ENCODE data around the gene NMNAT2. TPM values are rescaled to one million over a fixed set of nuclear protein-coding genes. Genes with fewer than 3 reads are reported as not detected.

Gene NMNAT2
- total RNA-seq, 1 experiment from 2014 or later: 4.7 TPM

DNA sequence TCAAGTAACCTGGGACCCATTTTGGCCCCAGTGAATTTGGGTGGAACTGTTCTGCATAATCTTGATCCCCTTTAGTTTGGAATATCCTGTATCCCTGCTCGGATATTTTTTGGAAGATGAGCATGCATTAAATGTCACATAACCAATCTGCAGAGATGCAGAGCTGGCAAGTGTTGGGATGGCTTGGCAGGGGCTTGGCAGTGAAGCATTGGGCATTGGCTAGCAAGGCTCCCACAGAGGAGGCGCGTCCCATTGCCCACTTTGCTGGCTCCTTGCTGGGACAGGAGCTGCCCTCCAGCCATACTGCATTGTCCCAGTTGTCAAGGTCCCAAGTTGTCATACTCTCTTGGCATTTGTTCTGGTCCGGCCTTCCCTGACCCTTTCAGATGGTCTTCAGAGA, 202.2 kb downstream of the NMNAT2 start:
- no peak for DNase-seq (ENCODE audit: unreplicated experiment)
- CTCF ChIA-PET: interaction anchor here (0.6 to 2.1 kb wide), 8 partner anchors 9 to 253 kb away, joined by 3 to 8 read pairs (median 4); no protein-coding TSS in a partner anchor
- no TSS peak for BruUV-seq (replicated peaks)
- peaks cover 74% of the 10 kb centered on the region for H3K36me3 Mint-ChIP-seq (ENCODE audit: insufficient read depth, unreplicated experiment)
- TF ChIP-seq, protein P1, sequence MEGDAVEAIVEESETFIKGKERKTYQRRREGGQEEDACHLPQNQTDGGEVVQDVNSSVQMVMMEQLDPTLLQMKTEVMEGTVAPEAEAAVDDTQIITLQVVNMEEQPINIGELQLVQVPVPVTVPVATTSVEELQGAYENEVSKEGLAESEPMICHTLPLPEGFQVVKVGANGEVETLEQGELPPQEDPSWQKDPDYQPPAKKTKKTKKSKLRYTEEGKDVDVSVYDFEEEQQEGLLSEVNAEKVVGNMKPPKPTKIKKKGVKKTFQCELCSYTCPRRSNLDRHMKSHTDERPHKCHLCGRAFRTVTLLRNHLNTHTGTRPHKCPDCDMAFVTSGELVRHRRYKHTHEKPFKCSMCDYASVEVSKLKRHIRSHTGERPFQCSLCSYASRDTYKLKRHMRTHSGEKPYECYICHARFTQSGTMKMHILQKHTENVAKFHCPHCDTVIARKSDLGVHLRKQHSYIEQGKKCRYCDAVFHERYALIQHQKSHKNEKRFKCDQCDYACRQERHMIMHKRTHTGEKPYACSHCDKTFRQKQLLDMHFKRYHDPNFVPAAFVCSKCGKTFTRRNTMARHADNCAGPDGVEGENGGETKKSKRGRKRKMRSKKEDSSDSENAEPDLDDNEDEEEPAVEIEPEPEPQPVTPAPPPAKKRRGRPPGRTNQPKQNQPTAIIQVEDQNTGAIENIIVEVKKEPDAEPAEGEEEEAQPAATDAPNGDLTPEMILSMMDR (IDR thresholded peaks at IDR 0.05; ENCODE audit: unreplicated experiment): no peak
- POLR2A ChIA-PET: interaction anchor here (1.1 to 1.2 kb wide), 3 partner anchors 10 to 190 kb away, joined by 3 to 6 read pairs (median 4); no protein-coding TSS in a partner anchor
- peaks cover 34% of the 10 kb centered on the region for H3K4me1 Mint-ChIP-seq (ENCODE audit: insufficient read depth, unreplicated experiment)
- no peak overlapping the region for H3K4me3 Mint-ChIP-seq (ENCODE audit: unreplicated experiment)
- intact Hi-C loops (cut with micrococcal nuclease): no loop called here
- H3K9me3 Mint-ChIP-seq (ENCODE audit: unreplicated experiment): no peaks in the 10 kb centered on the region
- H3K27ac Mint-ChIP-seq (ENCODE audit: low read depth, unreplicated experiment): peak overlapping the region; percentile 68
- H3K27me3 Mint-ChIP-seq (ENCODE audit: insufficient read depth, unreplicated experiment): no peaks in the 10 kb centered on the region

DNA sequence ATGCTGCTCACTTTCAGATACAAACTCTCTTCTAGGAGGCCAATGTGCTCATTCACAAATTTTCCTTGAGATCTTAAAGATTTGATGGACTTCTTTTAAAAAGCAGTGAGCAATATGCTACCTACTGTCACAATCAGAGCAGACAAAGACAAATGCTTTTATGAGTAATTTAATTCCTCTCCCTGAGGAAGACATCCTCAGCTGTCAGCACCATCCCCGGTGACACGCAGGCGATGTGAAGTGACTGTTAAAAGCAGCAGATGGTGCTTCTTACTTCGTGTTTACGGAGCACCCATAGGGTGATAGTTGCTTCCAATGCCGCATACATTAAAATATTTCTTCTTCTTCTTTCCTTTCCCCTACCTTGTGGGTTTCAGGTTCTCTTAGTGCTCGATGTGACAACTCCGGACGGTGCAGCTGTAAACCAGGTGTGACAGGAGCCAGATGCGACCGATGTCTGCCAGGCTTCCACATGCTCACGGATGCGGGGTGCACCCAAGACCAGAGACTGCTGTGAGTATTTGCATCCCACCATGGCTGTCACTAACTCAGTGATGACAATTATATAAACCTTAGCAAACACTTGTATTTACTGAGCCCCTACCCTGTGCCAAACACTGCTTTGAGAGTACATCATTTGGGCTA, 203.0 kb downstream of the NMNAT2 start:
- Mint-ChIP-seq H3K9me3 (ENCODE audit: unreplicated experiment) (no peaks in the 10 kb centered on the region), H3K4me3 (ENCODE audit: unreplicated experiment) (no peak overlapping the region), H3K27ac (ENCODE audit: low read depth, unreplicated experiment) (no peak overlapping the region), H3K36me3 (ENCODE audit: insufficient read depth, unreplicated experiment) (peaks cover 71% of the 10 kb centered on the region), H3K4me1 (ENCODE audit: insufficient read depth, unreplicated experiment) (peaks cover 35% of the 10 kb centered on the region), H3K27me3 (ENCODE audit: insufficient read depth, unreplicated experiment) (no peaks in the 10 kb centered on the region)
- no peak for DNase-seq (ENCODE audit: unreplicated experiment)
- intact Hi-C loops (cut with micrococcal nuclease): no loop called here
- TF ChIP-seq, protein P1 (IDR thresholded peaks at IDR 0.05; ENCODE audit: unreplicated experiment): no peak
- BruUV-seq (replicated peaks): no TSS peak
- ChIA-PET POLR2A (interaction anchor here (1.2 to 12.6 kb wide), 4 partner anchors 11 to 190 kb away, joined by 3 to 151 read pairs (median 12); partner anchors contain the start of gene LAMC2), CTCF (interaction anchor here (0.6 to 2.1 kb wide), 7 partner anchors 10 to 252 kb away, joined by 3 to 11 read pairs (median 6); no protein-coding TSS in a partner anchor)

DNA sequence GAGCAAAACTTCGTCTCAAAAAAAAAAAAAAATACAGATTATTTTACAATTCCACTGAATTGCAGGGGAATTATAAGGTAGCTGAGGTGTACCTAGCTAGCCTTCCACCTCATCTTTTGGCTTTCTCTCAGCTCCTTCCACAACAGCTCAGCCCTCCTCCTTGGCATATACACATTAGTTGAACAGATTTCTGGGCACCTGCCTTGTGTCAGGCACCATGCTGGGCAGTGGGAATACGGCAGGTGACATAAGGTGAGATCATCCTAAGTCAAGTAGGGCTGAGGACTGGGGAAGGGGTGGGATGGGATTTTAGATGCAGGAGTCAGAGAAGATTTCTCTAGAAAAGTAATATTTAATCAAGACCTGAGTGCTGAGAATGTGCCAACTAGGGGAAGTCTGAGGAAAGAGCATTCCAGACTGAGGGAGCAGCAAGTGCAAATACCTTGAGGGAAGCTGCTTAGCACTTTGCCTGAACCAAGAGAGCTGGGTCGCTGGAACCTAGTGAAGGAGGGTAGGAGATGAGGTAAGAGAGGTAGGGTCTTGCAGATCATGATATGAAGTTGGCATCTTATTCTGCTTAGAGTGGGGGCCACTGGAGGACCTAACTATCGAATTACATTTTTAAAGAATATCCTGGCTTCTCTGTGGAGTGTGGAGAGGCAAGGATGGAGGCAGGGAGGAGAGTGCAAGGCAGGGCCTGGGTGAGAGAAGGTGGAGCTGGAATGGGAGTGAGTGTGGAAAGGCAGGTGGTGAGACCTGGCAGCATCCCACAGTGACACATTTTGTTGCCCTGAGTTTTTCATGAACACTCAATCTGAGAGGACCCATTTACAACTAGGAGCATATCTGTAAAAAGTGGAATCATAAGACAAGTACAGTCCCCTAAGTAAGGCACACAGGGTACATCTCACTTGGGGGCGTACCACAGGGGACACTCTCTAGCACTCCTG, 203.9 kb downstream of the NMNAT2 start:
- no peak for DNase-seq (ENCODE audit: unreplicated experiment)
- intact Hi-C loops (cut with micrococcal nuclease): no loop called here
- Mint-ChIP-seq H3K36me3 (ENCODE audit: insufficient read depth, unreplicated experiment) (peaks cover 69% of the 10 kb centered on the region), H3K4me3 (ENCODE audit: unreplicated experiment) (no peak overlapping the region), H3K4me1 (ENCODE audit: insufficient read depth, unreplicated experiment) (peaks cover 36% of the 10 kb centered on the region), H3K27ac (ENCODE audit: low read depth, unreplicated experiment) (peak overlapping the region; percentile 68), H3K27me3 (ENCODE audit: insufficient read depth, unreplicated experiment) (no peaks in the 10 kb centered on the region), H3K9me3 (ENCODE audit: unreplicated experiment) (no peaks in the 10 kb centered on the region)
- ChIA-PET CTCF (interaction anchor here (0.6 to 2.1 kb wide), 10 partner anchors 11 to 252 kb away, joined by 3 to 11 read pairs (median 4); no protein-coding TSS in a partner anchor), POLR2A (interaction anchor here (1.3 to 12.6 kb wide), 3 partner anchors 10 to 25 kb away, joined by 4 to 151 read pairs (median 18); partner anchors contain the start of gene LAMC2)
- BruUV-seq (replicated peaks): no TSS peak
- TF ChIP-seq, protein P1 (IDR thresholded peaks at IDR 0.05; ENCODE audit: unreplicated experiment): no peak

Measured in MCF 10A (cell line).